Calu3 (cell line): ENCODE results near the gene KIF5A. TPM values are rescaled to one million over a fixed set of nuclear protein-coding genes. Genes with fewer than 3 reads are reported as not detected.

Experiments
- BruUV-seq: library from RNA; stranded (reverse); fragments of 400-500 nt; replicated peaks from 2 replicates; lab custom pipeline; 2021; lab: Mats Ljungman, UMichigan
- CTCF ChIA-PET: fragments of 300-600 bp; sonication (Branson Sonifier 250); formaldehyde crosslinking; loops from one replicate; lab custom pipeline; 2022; ENCODE audit warnings: antibody characterized with exemption; lab: Charles Lee
- DNase-seq: peaks from one replicate; pipeline ENCODE4 v3.0.0; 2022
- H3K27ac Mint-ChIP-seq: one replicate; pipeline ENCODE4 v1.8.0; 2022; ENCODE audit warnings: mixed read lengths; ENCODE audit not compliant: unreplicated experiment
- H3K27me3 Mint-ChIP-seq: one replicate; pipeline ENCODE4 v1.8.0; 2022; ENCODE audit warnings: mixed read lengths; ENCODE audit not compliant: unreplicated experiment
- H3K36me3 Mint-ChIP-seq: one replicate; pipeline ENCODE4 v1.8.0; 2022; ENCODE audit warnings: mild to moderate bottlenecking, moderate library complexity, mixed read lengths; ENCODE audit not compliant: insufficient read depth, unreplicated experiment
- H3K4me1 Mint-ChIP-seq: one replicate; pipeline ENCODE4 v1.8.0; 2022; ENCODE audit warnings: mild to moderate bottlenecking, low read depth, mixed read lengths; ENCODE audit not compliant: unreplicated experiment
- H3K4me3 Mint-ChIP-seq: one replicate; pipeline ENCODE4 v1.8.0; 2022; ENCODE audit warnings: mild to moderate bottlenecking, low read depth, moderate library complexity, mixed read lengths; ENCODE audit not compliant: unreplicated experiment
- H3K9me3 Mint-ChIP-seq: one replicate; pipeline ENCODE4 v1.8.0; 2022; ENCODE audit warnings: low read depth, mixed read lengths; ENCODE audit not compliant: unreplicated experiment
- intact Hi-C: fragments of 100-400 bp; cut with micrococcal nuclease; formaldehyde crosslinking; loops from one replicate; pipeline ENCODE4 v1.10.0; 2022; ENCODE audit not compliant: unreplicated experiment
- total RNA-seq: library from RNA; stranded (reverse); gene quantifications from 2 replicates; pipeline ENCODE4 v1.2.3, GENCODE V29; 2022
- TF ChIP-seq, protein P1 (sequence below): fragments of 200-600 bp; IDR thresholded peaks from one replicate; pipeline ENCODE4 v1.8.0; 2022; ENCODE audit warnings: antibody characterized with exemption; ENCODE audit not compliant: unreplicated experiment

Gene KIF5A
- total RNA-seq, 1 experiment from 2014 or later: not detected

DNA sequence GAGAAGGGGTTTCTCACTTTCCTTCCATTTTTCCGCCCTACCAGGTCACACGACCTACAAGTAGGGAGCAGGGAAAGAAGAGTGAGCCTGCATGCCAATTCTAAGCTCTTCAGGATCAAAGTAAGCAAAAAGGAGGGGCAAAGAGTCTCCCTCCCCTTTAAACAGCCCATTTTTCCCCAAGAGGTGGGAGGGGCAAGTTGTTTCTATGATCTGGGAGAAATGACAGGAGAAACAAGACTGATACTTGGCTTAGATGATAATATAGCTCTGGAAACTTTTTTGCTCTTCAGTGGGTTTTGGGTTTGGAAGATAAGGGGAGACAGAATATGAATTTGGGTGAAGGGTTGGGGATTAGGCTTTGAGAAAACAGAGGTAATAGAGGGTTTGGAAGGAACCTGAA is 56.6 kb downstream of the KIF5A start:
- Mint-ChIP-seq H3K4me1 (peaks cover 8% of the 10 kb centered on the region), H3K27ac (no peak overlapping the region), H3K4me3 (no peak overlapping the region), H3K9me3 (no peaks in the 10 kb centered on the region), H3K36me3 (peaks cover 23% of the 10 kb centered on the region), H3K27me3 (peaks cover 15% of the 10 kb centered on the region)
- CTCF ChIA-PET: interaction anchor here (1.0 kb wide), 1 partner anchor 8 kb away, joined by 3 read pairs; no protein-coding TSS in a partner anchor
- TF ChIP-seq, protein P1, sequence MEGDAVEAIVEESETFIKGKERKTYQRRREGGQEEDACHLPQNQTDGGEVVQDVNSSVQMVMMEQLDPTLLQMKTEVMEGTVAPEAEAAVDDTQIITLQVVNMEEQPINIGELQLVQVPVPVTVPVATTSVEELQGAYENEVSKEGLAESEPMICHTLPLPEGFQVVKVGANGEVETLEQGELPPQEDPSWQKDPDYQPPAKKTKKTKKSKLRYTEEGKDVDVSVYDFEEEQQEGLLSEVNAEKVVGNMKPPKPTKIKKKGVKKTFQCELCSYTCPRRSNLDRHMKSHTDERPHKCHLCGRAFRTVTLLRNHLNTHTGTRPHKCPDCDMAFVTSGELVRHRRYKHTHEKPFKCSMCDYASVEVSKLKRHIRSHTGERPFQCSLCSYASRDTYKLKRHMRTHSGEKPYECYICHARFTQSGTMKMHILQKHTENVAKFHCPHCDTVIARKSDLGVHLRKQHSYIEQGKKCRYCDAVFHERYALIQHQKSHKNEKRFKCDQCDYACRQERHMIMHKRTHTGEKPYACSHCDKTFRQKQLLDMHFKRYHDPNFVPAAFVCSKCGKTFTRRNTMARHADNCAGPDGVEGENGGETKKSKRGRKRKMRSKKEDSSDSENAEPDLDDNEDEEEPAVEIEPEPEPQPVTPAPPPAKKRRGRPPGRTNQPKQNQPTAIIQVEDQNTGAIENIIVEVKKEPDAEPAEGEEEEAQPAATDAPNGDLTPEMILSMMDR: no peak
- no peak for DNase-seq
- BruUV-seq: no TSS peak
- intact Hi-C loops: no loop called here

DNA sequence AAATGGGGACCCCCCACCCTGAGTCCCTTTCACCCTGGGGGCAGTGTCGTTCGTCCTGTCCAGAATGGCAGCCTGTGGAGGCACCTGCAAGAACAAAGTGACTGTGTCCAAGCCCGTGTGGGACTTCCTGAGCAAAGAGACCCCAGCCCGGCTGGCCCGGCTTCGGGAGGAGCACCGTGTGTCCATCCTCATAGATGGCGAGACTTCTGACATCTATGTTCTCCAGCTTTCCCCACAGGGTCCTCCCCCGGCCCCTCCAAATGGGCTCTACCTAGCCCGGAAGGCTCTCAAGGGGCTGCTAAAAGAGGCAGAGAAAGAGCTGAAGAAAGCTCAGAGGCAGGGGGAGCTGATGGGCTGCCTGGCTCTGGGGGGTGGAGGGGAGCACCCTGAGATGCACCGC is 57.0 kb downstream of the KIF5A start:
- DNase-seq: no peak
- H3K9me3 Mint-ChIP-seq: no peaks in the 10 kb centered on the region
- intact Hi-C loops: no loop called here
- peaks cover 23% of the 10 kb centered on the region for H3K36me3 Mint-ChIP-seq
- TF ChIP-seq, protein P1: no peak
- H3K27me3 Mint-ChIP-seq: peaks cover 16% of the 10 kb centered on the region
- BruUV-seq: no TSS peak
- no peak overlapping the region for H3K27ac Mint-ChIP-seq
- peaks cover 8% of the 10 kb centered on the region for H3K4me1 Mint-ChIP-seq
- CTCF ChIA-PET: interaction anchor here (0.6 kb wide), 1 partner anchor 263 kb away, joined by 5 read pairs; no protein-coding TSS in a partner anchor
- H3K4me3 Mint-ChIP-seq: no peak overlapping the region

DNA sequence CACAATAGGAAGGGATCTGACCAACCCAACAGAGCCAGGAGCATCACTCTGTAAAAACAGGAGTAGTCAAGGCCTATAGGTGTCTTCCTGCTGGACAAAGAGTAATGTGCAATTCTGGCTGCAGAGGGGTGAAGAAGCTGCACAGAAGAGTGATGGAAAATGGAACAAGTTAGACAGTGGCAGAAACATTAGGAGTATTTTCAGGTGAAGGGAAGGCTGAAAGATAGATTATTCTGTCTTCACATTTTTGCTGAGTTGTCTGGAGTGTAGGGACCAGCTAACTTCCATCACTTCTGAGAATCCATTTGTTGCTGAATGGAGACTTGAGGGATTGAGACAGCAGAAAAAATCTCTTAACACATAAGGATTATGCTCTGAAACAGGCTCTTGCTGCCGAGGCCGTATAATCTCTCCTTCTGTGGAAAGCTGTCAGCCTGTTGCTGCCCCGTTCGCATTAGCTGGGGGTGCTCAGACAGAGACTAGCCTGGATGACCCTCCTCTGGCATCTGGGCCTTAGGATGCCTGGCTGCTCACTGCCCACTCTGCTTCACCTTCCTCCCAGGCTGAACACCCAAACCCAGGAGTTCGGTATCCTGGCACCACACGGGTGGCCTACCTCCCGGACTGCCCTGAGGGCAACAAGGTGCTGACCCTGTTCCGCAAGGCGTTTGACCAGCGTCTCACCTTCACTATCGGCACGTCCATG is 58.3 kb downstream of the KIF5A start:
- intact Hi-C loops: no loop called here
- Mint-ChIP-seq H3K27ac (no peak overlapping the region), H3K9me3 (no peaks in the 10 kb centered on the region), H3K27me3 (peaks cover 29% of the 10 kb centered on the region), H3K4me1 (peaks cover 8% of the 10 kb centered on the region), H3K4me3 (no peak overlapping the region), H3K36me3 (peaks cover 23% of the 10 kb centered on the region)
- CTCF ChIA-PET: no interaction called here
- TF ChIP-seq, protein P1: no peak
- no peak for DNase-seq
- BruUV-seq: no TSS peak

DNA sequence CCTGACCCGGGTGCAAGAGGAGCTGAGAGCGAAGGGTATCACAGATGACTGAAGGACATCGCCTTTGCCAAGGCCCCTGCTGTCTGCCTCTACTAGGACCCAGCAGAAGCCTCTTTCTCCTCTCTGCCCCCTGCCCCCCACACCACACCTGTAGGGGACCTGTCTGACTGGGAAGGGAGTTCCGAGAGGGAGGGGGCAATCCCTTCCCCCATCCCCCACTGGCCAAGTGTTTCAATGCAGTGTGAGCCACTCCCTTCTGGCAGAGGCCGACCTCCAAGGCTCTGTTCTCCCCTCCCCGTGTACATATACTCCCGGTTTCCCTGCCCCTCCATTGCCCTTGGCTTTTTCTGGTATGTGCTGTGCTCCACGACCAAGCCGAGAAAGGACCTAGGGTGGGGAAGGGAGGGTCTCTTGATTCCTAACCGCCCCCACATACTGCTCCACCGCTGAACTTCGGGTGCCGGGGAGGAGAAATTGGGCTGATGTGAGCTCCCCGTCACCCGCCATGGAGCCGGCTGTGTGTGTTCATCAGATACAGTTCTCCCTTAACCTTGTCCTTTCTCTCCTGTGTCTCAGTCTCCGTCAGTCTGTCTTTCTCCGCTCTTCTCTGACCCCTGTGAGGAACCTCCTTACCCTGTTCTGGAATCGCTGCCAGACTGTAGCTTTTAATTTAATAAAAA is 59.4 kb downstream of the KIF5A start:
- H3K4me1 Mint-ChIP-seq: peaks cover 8% of the 10 kb centered on the region
- TF ChIP-seq, protein P1: no peak
- H3K4me3 Mint-ChIP-seq: no peak overlapping the region
- H3K27me3 Mint-ChIP-seq: peaks cover 40% of the 10 kb centered on the region
- DNase-seq: no peak
- intact Hi-C loops: no loop called here
- peaks cover 16% of the 10 kb centered on the region for H3K36me3 Mint-ChIP-seq
- CTCF ChIA-PET: no interaction called here
- H3K9me3 Mint-ChIP-seq: no peaks in the 10 kb centered on the region
- no TSS peak for BruUV-seq
- no peak overlapping the region for H3K27ac Mint-ChIP-seq
